Calu3 (cell line): Measurements from ENCODE around the gene NEIL1. TPM values are rescaled to one million over a fixed set of nuclear protein-coding genes. Genes with fewer than 3 reads are reported as not detected.
A peak's percentile ranks its signal among the peaks of the same experiment; 100 is the strongest.
"Not testable (repeated sequence)": the region's sequence is repeated elsewhere in the genome, so short reads cannot be mapped to it uniquely, and the experiment has no call there.

Source experiments
- BruUV-seq: library from RNA; stranded (reverse); fragments of 400-500 nt; replicated peaks from 2 replicates; lab custom pipeline; 2021; lab: Mats Ljungman, UMichigan
- CTCF ChIA-PET: fragments of 300-600 bp; sonication (Branson Sonifier 250); formaldehyde crosslinking; loops from one replicate; lab custom pipeline; 2022; ENCODE audit warnings: antibody characterized with exemption; lab: Charles Lee
- DNase-seq: peaks from one replicate; pipeline ENCODE4 v3.0.0; 2022
- H3K27ac Mint-ChIP-seq: one replicate; pipeline ENCODE4 v1.8.0; 2022; ENCODE audit warnings: mixed read lengths; ENCODE audit not compliant: unreplicated experiment
- H3K27me3 Mint-ChIP-seq: one replicate; pipeline ENCODE4 v1.8.0; 2022; ENCODE audit warnings: mixed read lengths; ENCODE audit not compliant: unreplicated experiment
- H3K36me3 Mint-ChIP-seq: one replicate; pipeline ENCODE4 v1.8.0; 2022; ENCODE audit warnings: mild to moderate bottlenecking, moderate library complexity, mixed read lengths; ENCODE audit not compliant: insufficient read depth, unreplicated experiment
- H3K4me1 Mint-ChIP-seq: one replicate; pipeline ENCODE4 v1.8.0; 2022; ENCODE audit warnings: mild to moderate bottlenecking, low read depth, mixed read lengths; ENCODE audit not compliant: unreplicated experiment
- H3K4me3 Mint-ChIP-seq: one replicate; pipeline ENCODE4 v1.8.0; 2022; ENCODE audit warnings: mild to moderate bottlenecking, low read depth, moderate library complexity, mixed read lengths; ENCODE audit not compliant: unreplicated experiment
- H3K9me3 Mint-ChIP-seq: one replicate; pipeline ENCODE4 v1.8.0; 2022; ENCODE audit warnings: low read depth, mixed read lengths; ENCODE audit not compliant: unreplicated experiment
- CTCF ChIP-seq: fragments of 200-600 bp; IDR thresholded peaks from one replicate; pipeline ENCODE4 v1.8.0; 2022; ENCODE audit warnings: antibody characterized with exemption; ENCODE audit not compliant: unreplicated experiment
- intact Hi-C: fragments of 100-400 bp; cut with micrococcal nuclease; formaldehyde crosslinking; loops from one replicate; pipeline ENCODE4 v1.10.0; 2022; ENCODE audit not compliant: unreplicated experiment
- total RNA-seq: library from RNA; stranded (reverse); gene quantifications from 2 replicates; pipeline ENCODE4 v1.2.3, GENCODE V29; 2022

NEIL1 gene
- total RNA-seq, 1 experiment from 2014 or later: 13.2 TPM

DNA sequence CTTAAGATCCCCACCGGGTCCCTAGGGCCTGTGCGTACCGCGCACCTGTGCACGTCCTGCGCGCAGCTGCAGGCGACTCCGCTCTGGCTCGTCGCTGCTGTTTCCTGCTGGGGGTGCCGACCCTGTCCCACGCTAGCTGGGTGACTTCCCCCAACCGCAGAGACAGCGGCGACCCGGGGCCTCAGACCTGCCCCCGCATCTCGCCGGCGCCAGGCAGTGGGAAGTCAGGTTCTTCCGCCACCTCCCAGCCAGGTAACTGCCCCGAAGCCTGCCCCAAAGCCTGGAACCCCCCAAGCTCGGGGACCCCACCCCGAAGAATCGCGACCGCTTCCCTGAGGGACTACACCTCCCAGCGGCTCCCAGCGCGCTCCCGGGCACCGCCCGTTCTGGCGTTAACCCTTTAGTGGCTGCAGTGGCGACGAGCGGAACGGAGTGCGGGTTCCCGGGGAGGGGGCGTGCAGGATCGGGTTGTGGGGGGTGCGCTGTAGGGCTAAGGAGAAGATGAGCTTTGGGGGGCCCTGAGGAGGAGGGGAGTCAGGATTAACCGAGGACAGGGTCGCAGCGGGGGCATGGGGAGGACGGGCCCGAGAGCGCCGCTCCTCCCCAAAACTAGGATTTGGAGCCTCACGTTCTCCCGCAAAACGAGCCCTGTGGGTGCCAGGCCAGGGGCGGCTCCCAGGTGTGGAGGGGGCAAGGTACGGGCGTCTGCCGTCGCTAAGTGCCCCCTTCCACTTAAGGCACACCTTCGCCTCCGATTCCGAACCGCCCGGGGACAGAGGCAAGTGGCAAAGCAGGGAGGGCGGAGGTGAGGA is 589 bp downstream of the NEIL1 start:
- peak; percentile 71 for DNase-seq
- intact Hi-C loops: no loop called here
- no peaks in the 10 kb centered on the region for H3K9me3 Mint-ChIP-seq
- peak overlapping the region; percentile 81 for H3K4me3 Mint-ChIP-seq
- no peak for TF ChIP-seq CTCF
- peaks cover 13% of the 10 kb centered on the region for H3K4me1 Mint-ChIP-seq
- peaks cover 52% of the 10 kb centered on the region for H3K36me3 Mint-ChIP-seq
- CTCF ChIA-PET: interaction anchor here (0.6 to 1.6 kb wide), 2 partner anchors 21 to 488 kb away, joined by 6 read pairs; partner anchors contain the start of gene MAN2C1
- BruUV-seq: no TSS peak
- H3K27ac Mint-ChIP-seq: peak overlapping the region; percentile 25
- H3K27me3 Mint-ChIP-seq: peaks cover 15% of the 10 kb centered on the region

DNA sequence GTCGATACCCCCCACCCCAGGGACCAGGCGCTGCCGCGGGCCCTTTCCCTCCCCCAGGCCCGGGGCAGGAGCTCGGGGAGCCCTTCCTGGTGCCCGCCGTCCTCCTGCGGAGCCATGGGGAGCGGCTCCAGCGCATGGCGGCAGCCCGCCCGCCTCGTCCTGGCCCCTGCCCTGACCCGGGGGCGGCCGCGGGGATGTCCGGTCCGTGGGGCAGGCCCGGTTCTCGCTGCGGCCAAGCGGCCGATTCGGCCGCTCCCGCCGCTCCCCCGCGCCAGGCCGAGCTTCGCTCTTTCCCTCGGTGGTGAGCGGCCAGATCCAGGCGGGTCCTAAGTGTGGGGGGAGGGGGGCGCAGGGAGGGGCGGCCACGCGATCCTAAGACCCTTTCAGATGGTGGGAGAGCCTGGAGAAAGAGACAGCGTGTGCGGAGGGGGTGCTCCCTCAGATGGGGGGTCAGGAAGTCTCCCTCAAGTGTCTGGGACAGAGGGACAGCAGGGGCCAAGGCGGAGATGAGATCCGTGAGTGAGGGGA is 1.3 kb downstream of the NEIL1 start:
- peak; percentile 28 for DNase-seq
- H3K4me3 Mint-ChIP-seq: peak overlapping the region; percentile 81
- intact Hi-C loops: no loop called here
- H3K27me3 Mint-ChIP-seq: peaks cover 15% of the 10 kb centered on the region
- BruUV-seq: no TSS peak
- H3K36me3 Mint-ChIP-seq: peaks cover 58% of the 10 kb centered on the region
- CTCF ChIA-PET: interaction anchor here (0.6 to 1.6 kb wide), 3 partner anchors 20 to 790 kb away, joined by 6 to 7 read pairs (median 6); partner anchors contain the start of gene MAN2C1
- H3K27ac Mint-ChIP-seq: no peak overlapping the region
- no peaks in the 10 kb centered on the region for H3K9me3 Mint-ChIP-seq
- H3K4me1 Mint-ChIP-seq: peaks cover 13% of the 10 kb centered on the region
- TF ChIP-seq CTCF: no peak

GRCh38 chr15:75348562-75349350 is 1.9 kb downstream of the NEIL1 start:
- CTCF ChIA-PET: interaction anchor here (0.6 to 1.6 kb wide), 2 partner anchors 19 to 791 kb away, joined by 6 to 7 read pairs; partner anchors contain the start of gene MAN2C1
- Mint-ChIP-seq H3K27me3 (peaks cover 15% of the 10 kb centered on the region), H3K27ac (peak overlapping the region; percentile 76), H3K36me3 (peaks cover 65% of the 10 kb centered on the region), H3K9me3 (no peaks in the 10 kb centered on the region), H3K4me3 (peak overlapping the region; percentile 81), H3K4me1 (peaks cover 13% of the 10 kb centered on the region)
- TF ChIP-seq CTCF: no peak
- DNase-seq: peak; percentile 21
- intact Hi-C loops: no loop called here
- BruUV-seq: no TSS peak

DNA sequence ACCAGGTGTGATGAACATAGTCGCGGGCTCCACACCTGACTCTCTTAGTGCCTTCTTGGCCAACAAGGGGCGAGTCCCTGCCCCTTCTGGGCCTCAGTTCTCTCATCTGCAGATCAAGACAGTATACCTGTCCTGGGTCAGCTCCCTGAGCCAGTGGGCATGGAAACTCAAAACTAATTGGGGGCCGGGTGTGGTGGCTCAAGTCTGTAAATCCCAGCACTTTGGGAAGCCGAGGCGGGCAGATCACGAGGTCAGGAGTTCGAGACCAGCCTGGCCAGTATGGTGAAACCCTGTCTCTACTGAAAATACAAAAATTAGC is 2.5 kb downstream of the NEIL1 start:
- Mint-ChIP-seq H3K4me1 (peaks cover 13% of the 10 kb centered on the region), H3K4me3 (peak overlapping the region; percentile 81), H3K27ac (peak overlapping the region; percentile 76), H3K36me3 (peaks cover 66% of the 10 kb centered on the region), H3K27me3 (peaks cover 15% of the 10 kb centered on the region)
- DNase-seq, H3K9me3 Mint-ChIP-seq, intact Hi-C loops, BruUV-seq, CTCF ChIA-PET: not testable (repeated sequence)
